Kidney epithelial cell (primary cell): ENCODE measurements around the gene ZMYND19. TPM values are rescaled to one million over a fixed set of nuclear protein-coding genes. Genes with fewer than 3 reads are reported as not detected.

Source experiments
- DNase-seq: peaks from one replicate; pipeline ENCODE4 v3.0.0-alpha.2; 2010; ENCODE audit warnings: low read depth
- H3K27me3 ChIP-seq: 2 replicates; pipeline ENCODE4 v1.6.0; 2011; ENCODE audit warnings: low read length; ENCODE audit not compliant: control insufficient read depth, insufficient read depth
- H3K36me3 ChIP-seq: 2 replicates; pipeline ENCODE4 v1.5.1; 2011; ENCODE audit warnings: low read length; ENCODE audit not compliant: control insufficient read depth, insufficient read depth
- H3K4me3 ChIP-seq: 2 replicates; pipeline ENCODE4 v1.5.1; 2011; ENCODE audit warnings: low read depth, mild to moderate bottlenecking, control low read depth, low read length
- CTCF ChIP-seq: IDR thresholded peaks from 2 replicates; pipeline ENCODE4 v1.5.1; 2011; ENCODE audit warnings: mild to moderate bottlenecking, moderate library complexity, low read length, control low read depth, inconsistent platforms; ENCODE audit not compliant: insufficient read depth, poor library complexity, severe bottlenecking
- total RNA-seq: library from RNA; depleted of rRNA; stranded (reverse); fragments of >200 nt; gene quantifications from 2 replicates; pipeline ENCODE4 v1.2.3, GENCODE V29; 2015

Gene ZMYND19
- total RNA-seq, result 27.1 and 27.6 TPM in 2 replicates

GRCh38 chr9:137590469-137591383 is at the start of gene ZMYND19:
Gene ZMYND19, minus strand, starts transcription at chr9:137590512. Its CDS starts 249 bp downstream, at chr9:137590263.
- Histone ChIP-seq H3K36me3 (peaks cover 2% of the 10 kb centered on the region), H3K27me3 (no peaks in the 10 kb centered on the region), H3K4me3 (peak within 1 kb of the TSS; percentile 87)
- TF ChIP-seq CTCF, result peak; percentile 20
- no peak for DNase-seq

- no peak for TF ChIP-seq CTCF
- Histone ChIP-seq H3K36me3 (no peaks in the 10 kb centered on the region), H3K27me3 (no peaks in the 10 kb centered on the region), H3K4me3 (no peak overlapping the region)
- DNase-seq, result no peak
Measured at GRCh38 chr9:137639303-137640051, 49.2 kb upstream of the ZMYND19 start.

GRCh38 chr9:137638680-137639079 is 48.4 kb upstream of the ZMYND19 start:
- Histone ChIP-seq H3K4me3 (no peak overlapping the region), H3K36me3 (no peaks in the 10 kb centered on the region), H3K27me3 (no peaks in the 10 kb centered on the region)
- no peak for TF ChIP-seq CTCF
- no peak for DNase-seq

- DNase-seq, result no peak
- Histone ChIP-seq H3K27me3 (no peaks in the 10 kb centered on the region), H3K36me3 (no peaks in the 10 kb centered on the region), H3K4me3 (no peak overlapping the region)
- TF ChIP-seq CTCF, result no peak
Measured at GRCh38 chr9:137634016-137634415, 43.7 kb upstream of the ZMYND19 start.

GRCh38 chr9:137632230-137633161 is 42.2 kb upstream of the ZMYND19 start:
- DNase-seq, result no peak
- Histone ChIP-seq H3K27me3 (no peaks in the 10 kb centered on the region), H3K36me3 (no peaks in the 10 kb centered on the region), H3K4me3 (no peak overlapping the region)
- TF ChIP-seq CTCF, result no peak
